GM21367 (cell line): ENCODE measurements around the gene FUT6.
"Not testable (repeated sequence)": the region's sequence is repeated elsewhere in the genome, so short reads cannot be mapped to it uniquely, and the experiment has no call there.

ENCODE experiments used
- ATAC-seq: cut with Tn5 transposase; IDR thresholded peaks from one replicate; pipeline ENCODE4 v1.9.1; 2021; ENCODE audit not compliant: unreplicated experiment

Gene FUT6

GRCh38 chr19:5787409-5788182, 51.9 kb downstream of the FUT6 start:
- no peak for ATAC-seq

GRCh38 chr19:5786593-5787408, 52.7 kb downstream of the FUT6 start:
- no peak for ATAC-seq

GRCh38 chr19:5785423-5785822, 54.1 kb downstream of the FUT6 start:
- ATAC-seq = no peak

- no peak for ATAC-seq
These were observed 54.8 kb downstream of the FUT6 start, which contains the start of gene PRR22 for GRCh38 chr19:5784581-5785147. Gene PRR22 (minus strand): TSS chr19:5784746. CDS start chr19:5784660, 86 bp downstream.

- no peak for ATAC-seq
These were observed 56.3 kb downstream of the FUT6 start for GRCh38 chr19:5782945-5783919.

- no peak for ATAC-seq
These were observed 57.2 kb downstream of the FUT6 start for GRCh38 chr19:5782322-5782721.

GRCh38 chr19:5780916-5781315, 58.6 kb downstream of the FUT6 start:
- ATAC-seq = not testable (repeated sequence)
